ENCODE measurements around the gene XYLT2.

XYLT2 gene

DNA sequence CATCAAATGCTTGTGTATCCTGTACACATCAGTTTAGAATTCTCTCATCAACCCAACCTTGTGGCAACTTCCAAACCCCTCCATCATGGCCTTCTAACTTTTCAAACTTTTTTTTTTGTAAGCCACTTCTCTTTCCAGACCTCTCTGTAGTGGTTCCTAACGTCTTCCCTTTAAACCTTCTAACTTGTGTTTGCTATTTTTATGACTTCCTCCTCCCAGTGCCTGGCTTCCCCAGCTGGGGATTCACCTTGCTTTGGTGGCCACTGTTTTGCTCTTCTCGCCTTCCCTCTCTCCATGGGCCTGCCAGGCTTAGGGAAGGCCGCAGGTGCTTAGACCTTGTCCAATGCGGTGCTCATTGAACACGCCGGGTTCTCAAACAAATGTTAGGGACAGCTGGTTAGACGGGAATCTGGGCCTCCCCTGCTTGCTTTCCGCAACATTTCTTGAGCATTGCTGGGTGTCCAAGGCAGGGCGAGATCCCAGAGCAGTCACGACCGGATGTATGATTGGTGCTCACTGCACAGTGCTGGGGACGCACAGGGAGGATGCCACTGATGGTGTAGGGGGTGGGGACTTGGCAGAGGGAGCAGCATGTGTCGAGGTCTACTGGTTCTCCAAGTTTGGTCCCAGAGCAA, 1.1 kb upstream of the XYLT2 start:
- Mint-ChIP-seq H3K36me3 (ENCODE audit: low read depth) (no peaks in the 10 kb centered on the region), H3K27me3 (ENCODE audit: low read depth) (peaks cover 3% of the 10 kb centered on the region), H3K4me3 (peak overlapping the region; percentile 82 to 90 (median 87)), H3K9me3 (peaks cover 8% of the 10 kb centered on the region), H3K4me1 (peaks cover 30% of the 10 kb centered on the region), H3K27ac (peak overlapping the region in 1 of 3 experiments; percentile 75)
- TF ChIP-seq, protein P1, sequence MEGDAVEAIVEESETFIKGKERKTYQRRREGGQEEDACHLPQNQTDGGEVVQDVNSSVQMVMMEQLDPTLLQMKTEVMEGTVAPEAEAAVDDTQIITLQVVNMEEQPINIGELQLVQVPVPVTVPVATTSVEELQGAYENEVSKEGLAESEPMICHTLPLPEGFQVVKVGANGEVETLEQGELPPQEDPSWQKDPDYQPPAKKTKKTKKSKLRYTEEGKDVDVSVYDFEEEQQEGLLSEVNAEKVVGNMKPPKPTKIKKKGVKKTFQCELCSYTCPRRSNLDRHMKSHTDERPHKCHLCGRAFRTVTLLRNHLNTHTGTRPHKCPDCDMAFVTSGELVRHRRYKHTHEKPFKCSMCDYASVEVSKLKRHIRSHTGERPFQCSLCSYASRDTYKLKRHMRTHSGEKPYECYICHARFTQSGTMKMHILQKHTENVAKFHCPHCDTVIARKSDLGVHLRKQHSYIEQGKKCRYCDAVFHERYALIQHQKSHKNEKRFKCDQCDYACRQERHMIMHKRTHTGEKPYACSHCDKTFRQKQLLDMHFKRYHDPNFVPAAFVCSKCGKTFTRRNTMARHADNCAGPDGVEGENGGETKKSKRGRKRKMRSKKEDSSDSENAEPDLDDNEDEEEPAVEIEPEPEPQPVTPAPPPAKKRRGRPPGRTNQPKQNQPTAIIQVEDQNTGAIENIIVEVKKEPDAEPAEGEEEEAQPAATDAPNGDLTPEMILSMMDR (IDR thresholded peaks at IDR 0.05; ENCODE audit: unreplicated experiment in 3 of 3): no peak

DNA sequence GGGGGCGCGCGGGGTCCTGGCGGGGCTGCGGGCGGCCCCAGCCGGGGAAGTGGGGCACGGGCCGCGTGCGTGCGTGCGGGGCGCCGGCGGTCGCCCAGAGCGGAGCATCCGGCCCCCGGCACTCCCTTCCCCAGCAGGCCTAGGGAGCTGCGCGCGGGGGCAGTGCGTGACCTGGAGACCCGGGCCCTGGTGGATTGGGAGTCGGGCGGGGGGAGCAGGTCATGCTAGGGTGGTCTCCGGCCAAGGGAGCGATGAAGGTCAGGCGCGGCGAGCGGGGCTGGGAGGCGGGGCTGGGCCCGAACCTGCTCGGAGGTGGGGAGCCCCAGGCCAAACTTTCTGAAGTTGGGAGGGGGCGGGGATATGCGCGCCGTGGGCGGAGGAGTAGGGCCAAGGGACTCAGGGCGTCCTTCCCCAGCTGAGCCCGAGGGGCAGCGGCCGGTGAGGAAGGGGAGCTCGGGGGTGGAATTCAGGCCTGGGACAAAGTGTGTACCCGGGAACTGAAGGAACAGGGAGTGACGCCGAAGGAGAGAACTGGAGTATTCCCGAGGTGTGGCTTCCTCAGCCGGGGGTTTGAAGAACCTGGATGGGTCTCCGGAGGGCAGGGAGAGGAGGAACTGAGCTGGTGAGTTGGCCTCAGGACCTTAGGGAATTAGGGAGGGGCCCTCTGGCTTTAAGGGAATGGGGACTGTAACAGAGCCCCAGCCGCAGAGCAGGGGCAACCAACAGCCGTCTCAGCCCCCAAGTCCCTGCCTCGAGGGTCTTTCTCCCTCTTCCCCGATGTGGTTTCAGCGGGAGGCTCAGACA, 589 bp downstream of the XYLT2 start:
- H3K9me3 Mint-ChIP-seq: no peaks in the 10 kb centered on the region
- peak overlapping the region; percentile 95 to 96 (median 96) for H3K4me3 Mint-ChIP-seq
- H3K27ac Mint-ChIP-seq: peak overlapping the region; percentile 45 to 90 (median 74)
- H3K4me1 Mint-ChIP-seq: peaks cover 30% of the 10 kb centered on the region
- peaks cover 3% of the 10 kb centered on the region for H3K27me3 Mint-ChIP-seq (ENCODE audit: low read depth)
- H3K36me3 Mint-ChIP-seq (ENCODE audit: low read depth): peaks cover under 1% of the 10 kb centered on the region
- TF ChIP-seq, protein P1 (IDR thresholded peaks at IDR 0.05; ENCODE audit: unreplicated experiment in 3 of 3): no peak

DNA sequence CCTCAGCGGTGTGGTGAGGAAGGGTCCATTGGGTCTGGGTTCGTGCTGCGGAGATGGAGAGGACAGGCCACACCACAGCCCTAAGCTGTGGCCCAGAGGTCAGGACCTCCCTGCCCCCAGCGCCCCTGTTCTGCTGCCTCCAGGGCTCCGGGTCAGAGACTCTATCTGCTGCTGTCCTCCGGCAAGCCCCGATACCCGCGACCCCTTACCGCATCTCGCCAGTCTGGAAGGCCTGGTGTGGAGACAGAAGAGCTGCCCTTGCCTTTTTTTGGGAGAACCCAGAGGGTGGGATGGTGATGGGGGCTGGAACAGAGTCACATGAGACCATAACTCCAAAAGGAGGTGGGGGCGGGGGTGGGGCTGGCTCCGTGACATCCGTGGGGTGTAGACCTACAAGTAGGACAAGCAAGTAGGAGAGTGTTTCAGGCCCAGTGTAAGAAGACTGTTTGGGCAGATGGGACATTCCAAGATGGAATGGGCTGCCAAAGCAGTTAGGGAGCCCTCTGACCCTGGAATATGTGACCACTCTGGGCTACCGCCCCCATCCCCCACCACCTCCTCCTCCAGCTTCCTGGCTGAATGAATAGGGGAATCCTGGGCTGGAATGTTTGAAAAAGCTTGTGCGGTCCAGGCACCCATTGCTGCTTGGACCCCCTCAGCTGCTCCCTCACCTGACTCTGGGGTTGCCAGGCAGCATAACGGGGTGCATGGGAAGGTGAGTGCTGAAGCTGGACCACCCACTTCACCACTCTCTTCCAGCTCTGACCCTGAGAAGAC, 1.4 kb downstream of the XYLT2 start:
- Mint-ChIP-seq H3K4me1 (peaks cover 30% of the 10 kb centered on the region), H3K27me3 (ENCODE audit: low read depth) (peaks cover 3% of the 10 kb centered on the region), H3K4me3 (peak overlapping the region; percentile 95 to 96 (median 96)), H3K27ac (peak overlapping the region; percentile 45 to 58 (median 58)), H3K9me3 (no peaks in the 10 kb centered on the region), H3K36me3 (ENCODE audit: low read depth) (peaks cover 9% of the 10 kb centered on the region)
- TF ChIP-seq, protein P1 (IDR thresholded peaks at IDR 0.05; ENCODE audit: unreplicated experiment in 3 of 3): no peak

DNA sequence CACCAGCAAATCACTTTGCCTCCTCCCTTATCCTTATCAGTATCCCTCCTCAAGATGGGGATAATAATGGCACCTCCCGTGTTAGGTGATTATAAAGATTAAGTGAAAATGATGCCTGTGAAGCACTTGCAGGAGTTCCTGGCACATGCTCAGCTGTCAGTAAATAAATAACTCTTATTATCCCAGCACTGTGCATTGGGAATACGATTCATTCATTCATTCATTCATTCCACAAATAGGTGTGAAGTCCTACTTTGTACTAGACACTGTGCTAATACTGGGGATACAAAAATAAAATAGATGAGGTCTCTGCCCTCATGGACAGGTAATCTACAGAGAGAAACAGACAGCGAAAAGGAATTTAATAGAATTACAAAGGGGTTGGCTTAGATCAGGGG, 2.0 kb downstream of the XYLT2 start:
- TF ChIP-seq, protein P1 (IDR thresholded peaks at IDR 0.05; ENCODE audit: unreplicated experiment in 3 of 3): no peak
- Mint-ChIP-seq H3K4me3 (peak overlapping the region; percentile 95 to 96 (median 96)), H3K27me3 (ENCODE audit: low read depth) (peaks cover 3% of the 10 kb centered on the region), H3K36me3 (ENCODE audit: low read depth) (peaks cover 10% of the 10 kb centered on the region), H3K4me1 (peaks cover 30% of the 10 kb centered on the region), H3K27ac (peak overlapping the region in 2 of 3 experiments; percentile 58), H3K9me3 (no peaks in the 10 kb centered on the region)

DNA sequence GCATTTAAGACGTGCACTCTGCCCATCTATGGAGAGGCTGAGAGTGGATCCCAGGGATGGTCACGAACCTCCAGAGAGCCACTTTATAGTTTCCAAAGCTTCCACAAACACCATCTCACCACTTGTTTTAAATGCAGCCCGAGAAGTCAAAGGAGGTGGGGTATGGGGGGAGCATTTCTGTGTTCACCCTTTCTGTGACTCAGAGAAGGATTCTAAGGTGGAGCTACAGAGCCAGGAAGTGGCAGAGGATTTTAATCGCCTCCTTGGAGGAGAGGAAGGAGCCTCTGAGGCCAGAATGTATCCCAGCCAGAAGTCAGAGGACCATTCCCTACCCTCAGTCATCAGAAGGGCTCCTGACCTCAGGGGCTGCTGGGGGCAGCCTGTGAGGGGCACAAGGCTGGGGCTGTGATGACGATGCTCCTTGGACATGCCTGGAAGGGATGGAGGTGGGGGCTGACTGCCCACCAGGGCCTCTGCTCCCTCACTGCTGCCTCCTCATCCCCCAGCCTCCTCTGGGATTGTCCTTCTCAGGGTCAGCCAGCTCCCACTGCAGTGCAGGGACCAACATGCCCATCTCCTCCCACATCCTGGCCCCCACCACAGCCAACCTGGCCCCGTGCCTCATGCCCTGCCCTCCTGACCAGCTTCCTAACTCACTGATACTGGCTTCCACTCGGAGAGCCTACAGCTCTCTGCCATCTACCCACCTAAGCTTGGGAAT, 2.8 kb downstream of the XYLT2 start:
- peaks cover 3% of the 10 kb centered on the region for H3K27me3 Mint-ChIP-seq (ENCODE audit: low read depth)
- peak overlapping the region in 1 of 3 experiments; percentile 19 for H3K27ac Mint-ChIP-seq
- H3K9me3 Mint-ChIP-seq: no peaks in the 10 kb centered on the region
- peaks cover 30% of the 10 kb centered on the region for H3K4me1 Mint-ChIP-seq
- peaks cover 16% of the 10 kb centered on the region for H3K36me3 Mint-ChIP-seq (ENCODE audit: low read depth)
- TF ChIP-seq, protein P1 (IDR thresholded peaks at IDR 0.05; ENCODE audit: unreplicated experiment in 3 of 3): no peak
- peak overlapping the region; percentile 95 to 96 (median 96) for H3K4me3 Mint-ChIP-seq
